Measurements from ENCODE around the gene LAMA3.

DNA sequence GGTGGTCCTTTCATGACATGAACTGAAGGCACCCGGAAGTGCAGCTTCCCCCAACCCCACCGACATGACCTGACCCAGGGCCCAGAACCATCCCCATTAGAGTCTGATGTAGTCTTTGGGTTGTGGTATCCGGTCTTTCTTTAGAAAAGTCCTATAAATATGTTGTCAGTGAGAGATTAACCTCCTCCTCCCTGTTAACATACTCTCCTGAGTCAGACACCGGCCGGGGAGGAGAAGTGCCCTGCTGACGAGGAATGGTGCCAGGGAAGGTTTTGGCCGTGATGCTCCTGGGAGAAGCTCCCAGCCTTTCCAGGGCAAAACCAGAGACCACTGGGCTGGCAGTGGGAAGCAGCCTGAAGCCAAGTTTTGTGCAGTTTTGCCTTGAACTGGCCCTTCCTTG is 109.0 kb downstream of the LAMA3 start:
- no peak for TF ChIP-seq POLR2AphosphoS5 (IDR thresholded peaks at IDR 0.05; ENCODE audit: low read depth)
- TF ChIP-seq, protein P1, sequence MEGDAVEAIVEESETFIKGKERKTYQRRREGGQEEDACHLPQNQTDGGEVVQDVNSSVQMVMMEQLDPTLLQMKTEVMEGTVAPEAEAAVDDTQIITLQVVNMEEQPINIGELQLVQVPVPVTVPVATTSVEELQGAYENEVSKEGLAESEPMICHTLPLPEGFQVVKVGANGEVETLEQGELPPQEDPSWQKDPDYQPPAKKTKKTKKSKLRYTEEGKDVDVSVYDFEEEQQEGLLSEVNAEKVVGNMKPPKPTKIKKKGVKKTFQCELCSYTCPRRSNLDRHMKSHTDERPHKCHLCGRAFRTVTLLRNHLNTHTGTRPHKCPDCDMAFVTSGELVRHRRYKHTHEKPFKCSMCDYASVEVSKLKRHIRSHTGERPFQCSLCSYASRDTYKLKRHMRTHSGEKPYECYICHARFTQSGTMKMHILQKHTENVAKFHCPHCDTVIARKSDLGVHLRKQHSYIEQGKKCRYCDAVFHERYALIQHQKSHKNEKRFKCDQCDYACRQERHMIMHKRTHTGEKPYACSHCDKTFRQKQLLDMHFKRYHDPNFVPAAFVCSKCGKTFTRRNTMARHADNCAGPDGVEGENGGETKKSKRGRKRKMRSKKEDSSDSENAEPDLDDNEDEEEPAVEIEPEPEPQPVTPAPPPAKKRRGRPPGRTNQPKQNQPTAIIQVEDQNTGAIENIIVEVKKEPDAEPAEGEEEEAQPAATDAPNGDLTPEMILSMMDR (conservative IDR thresholded peaks at IDR 0.05; ENCODE audit: low read depth in 2 of 2): no peak
- TF ChIP-seq ZNF331 (CRISPR knock-in tag; IDR thresholded peaks at IDR 0.05; ENCODE audit: low read depth): no peak
- no peak for TF ChIP-seq EZH2 (IDR thresholded peaks at IDR 0.05; ENCODE audit: low read depth, unreplicated experiment)
- TF ChIP-seq, protein P2, sequence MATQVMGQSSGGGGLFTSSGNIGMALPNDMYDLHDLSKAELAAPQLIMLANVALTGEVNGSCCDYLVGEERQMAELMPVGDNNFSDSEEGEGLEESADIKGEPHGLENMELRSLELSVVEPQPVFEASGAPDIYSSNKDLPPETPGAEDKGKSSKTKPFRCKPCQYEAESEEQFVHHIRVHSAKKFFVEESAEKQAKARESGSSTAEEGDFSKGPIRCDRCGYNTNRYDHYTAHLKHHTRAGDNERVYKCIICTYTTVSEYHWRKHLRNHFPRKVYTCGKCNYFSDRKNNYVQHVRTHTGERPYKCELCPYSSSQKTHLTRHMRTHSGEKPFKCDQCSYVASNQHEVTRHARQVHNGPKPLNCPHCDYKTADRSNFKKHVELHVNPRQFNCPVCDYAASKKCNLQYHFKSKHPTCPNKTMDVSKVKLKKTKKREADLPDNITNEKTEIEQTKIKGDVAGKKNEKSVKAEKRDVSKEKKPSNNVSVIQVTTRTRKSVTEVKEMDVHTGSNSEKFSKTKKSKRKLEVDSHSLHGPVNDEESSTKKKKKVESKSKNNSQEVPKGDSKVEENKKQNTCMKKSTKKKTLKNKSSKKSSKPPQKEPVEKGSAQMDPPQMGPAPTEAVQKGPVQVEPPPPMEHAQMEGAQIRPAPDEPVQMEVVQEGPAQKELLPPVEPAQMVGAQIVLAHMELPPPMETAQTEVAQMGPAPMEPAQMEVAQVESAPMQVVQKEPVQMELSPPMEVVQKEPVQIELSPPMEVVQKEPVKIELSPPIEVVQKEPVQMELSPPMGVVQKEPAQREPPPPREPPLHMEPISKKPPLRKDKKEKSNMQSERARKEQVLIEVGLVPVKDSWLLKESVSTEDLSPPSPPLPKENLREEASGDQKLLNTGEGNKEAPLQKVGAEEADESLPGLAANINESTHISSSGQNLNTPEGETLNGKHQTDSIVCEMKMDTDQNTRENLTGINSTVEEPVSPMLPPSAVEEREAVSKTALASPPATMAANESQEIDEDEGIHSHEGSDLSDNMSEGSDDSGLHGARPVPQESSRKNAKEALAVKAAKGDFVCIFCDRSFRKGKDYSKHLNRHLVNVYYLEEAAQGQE (IDR thresholded peaks at IDR 0.05; ENCODE audit: unreplicated experiment): no peak
- TF ChIP-seq JUNB (IDR thresholded peaks at IDR 0.05; ENCODE audit: unreplicated experiment): no peak
